ENCODE data around the gene SBSN.

- TF ChIP-seq POLR2A (IDR thresholded peaks at IDR 0.05; ENCODE audit: low read length) (no peak), GATA1 (IDR thresholded peaks at IDR 0.05; ENCODE audit: low read depth, low read length) (no peak)
These were observed 37.1 kb upstream of the SBSN start for GRCh38 chr19:35565016-35565856.

Data from erythroblast (primary cell).